ENCODE data around the gene FAM114A1.

The FAM114A1 gene

DNA sequence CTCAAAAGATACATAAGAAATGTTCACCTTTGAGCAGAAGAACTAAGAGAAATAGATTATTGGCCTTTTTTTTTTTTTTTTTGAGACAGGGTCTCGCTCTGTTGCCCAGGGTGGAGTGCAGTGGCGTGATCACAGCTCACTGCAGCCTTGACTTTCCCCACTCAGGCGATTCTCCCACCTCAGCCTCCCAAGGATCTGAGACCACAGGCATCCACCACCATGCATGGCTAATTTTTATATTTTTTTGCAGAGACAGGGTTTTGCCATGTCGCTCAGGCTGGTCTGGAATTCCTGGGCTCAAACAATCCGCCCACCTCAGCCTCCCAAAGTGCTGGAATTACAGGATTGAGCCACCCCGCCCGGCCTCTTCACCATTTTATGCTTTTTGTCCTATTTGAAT is 8.1 kb upstream of the FAM114A1 start:
- no peak for DNase-seq (ENCODE audit: low spot score)

DNA sequence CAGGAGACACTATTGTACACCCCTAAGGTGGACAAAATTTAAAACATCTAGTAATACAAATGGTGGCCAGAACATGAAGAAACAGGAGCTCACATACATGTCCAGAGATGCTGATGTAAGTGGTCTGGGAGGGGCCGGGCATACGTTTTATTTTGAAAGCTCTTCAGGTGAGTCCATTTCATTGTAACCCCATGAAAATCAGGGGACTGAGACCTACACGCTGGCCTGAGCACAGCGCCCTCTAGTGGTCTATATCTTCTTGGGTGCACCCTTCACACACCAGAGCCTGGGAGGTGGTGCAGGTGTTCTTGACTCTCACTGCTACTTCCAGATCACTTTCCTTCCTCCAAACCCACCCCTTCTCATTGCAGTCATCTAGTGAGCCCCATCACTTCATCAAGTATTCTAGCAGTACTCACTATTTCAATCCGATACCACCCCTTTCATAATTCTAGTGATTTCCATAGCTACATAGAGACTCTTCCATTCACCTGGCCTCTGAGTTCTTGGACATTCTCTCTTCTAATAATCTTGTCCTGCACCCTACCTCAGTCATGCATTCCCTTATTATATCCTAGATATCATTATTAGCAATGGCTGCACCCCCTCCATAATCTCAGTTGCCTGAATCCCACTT is 6.7 kb upstream of the FAM114A1 start:
- peak; percentile 71 for DNase-seq (ENCODE audit: low spot score)

DNA sequence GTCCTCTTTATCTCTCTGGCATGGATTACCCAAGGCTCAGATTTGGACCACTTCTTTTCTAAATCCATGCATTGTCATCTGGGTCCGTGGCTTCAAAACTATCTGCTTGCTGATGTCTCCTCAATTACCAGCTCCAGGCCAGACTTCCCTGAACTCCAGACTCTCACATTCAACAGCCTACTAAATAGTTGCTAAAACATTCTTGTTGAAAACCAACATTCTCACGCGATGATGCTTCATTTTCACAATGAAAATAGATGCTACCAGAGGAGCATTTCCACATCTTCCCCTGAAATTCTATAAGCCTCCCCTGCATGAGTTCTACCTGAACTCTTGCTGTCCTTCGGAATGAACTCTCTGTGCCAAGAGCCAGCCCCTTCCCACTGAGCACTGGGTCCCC is 5.8 kb upstream of the FAM114A1 start:
- DNase-seq (ENCODE audit: low spot score) = no peak

DNA sequence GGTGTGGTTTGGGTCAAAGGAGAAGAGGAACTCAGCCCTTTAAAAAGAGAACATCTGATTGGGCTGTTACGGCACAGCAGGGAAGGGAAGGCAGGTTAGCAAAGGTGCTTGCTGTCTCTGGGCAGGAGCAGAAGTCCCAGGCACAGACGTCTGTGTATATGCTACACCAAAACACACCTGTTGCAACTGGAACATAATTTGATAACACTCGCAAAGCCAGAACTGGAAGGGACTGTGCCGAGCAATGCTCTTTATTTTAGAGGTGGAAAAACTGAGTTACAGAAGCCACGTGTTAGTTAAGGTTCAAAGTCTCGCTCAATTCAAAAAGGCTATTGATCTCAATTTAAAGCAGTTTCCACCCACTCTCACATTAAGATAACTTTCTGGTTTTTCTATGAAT is 2.2 kb upstream of the FAM114A1 start:
- no peak for DNase-seq (ENCODE audit: low spot score)

DNA sequence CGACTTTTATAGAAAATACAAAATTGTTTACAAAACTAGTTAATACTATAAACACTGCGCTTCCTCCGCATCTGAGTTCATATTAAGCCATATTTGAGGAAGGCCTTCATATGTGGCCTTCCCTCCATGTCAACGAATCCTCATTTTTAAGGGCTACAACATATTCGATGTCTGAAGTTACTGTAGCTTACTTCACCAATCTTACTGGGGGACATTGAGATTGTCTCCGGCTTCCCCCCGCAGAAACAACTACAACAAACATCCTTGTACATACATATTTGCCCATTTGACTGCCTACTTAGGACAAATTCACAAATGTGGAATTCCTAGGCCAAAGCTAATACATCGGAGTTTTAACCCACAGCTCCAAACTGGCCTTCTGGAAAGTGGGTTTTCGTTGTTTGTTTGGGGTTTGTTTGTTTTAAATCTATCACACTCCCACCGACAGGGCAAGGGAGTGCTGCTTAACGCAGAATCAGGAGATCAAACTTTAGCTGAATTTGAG is 581 bp upstream of the FAM114A1 start:
- DNase-seq (ENCODE audit: low spot score) = no peak

DNA sequence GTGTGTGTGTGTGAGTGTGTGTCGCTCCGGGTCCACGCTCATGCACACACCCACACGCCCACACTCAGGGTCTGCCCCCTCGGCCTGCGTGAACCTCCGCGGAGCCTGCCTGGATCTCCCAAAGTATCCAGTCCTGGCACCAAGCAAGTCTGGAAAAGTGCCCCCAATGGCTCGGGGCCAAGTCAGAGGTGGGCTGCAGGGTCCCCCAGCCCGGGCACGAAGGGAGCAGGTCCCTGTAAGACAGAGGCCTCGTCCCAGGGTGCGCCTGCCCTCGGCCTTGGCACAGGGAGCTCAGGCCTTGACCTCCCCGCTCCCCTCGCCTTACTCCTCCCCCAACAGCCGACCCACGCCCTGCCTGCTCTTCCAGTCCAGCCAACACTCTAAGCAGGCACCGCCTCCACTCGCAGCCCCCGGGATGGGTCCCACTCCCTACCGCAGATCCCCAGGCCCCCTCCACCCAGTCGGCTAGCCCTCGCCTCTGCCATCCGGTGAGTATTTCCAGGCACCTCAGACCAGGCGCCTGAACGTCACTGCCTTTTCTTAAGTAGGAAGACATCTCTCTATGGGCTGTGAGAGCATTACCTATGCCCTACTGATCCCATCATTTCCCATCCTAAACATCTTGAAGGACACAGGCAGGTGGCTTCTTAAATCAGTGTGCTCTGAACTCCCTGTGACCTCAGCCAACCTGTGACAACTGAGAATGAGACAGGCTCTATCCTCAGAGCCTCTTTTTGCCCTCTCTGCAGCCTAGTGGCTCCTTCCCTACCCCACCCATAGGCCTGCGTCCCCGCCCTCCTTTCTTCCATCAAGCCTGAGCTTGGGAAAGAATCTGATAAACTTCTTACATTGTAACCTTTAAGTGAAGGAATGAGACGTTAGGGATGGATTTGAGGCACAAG is 704 bp downstream of the FAM114A1 start:
- no peak for DNase-seq (ENCODE audit: low spot score)

DNA sequence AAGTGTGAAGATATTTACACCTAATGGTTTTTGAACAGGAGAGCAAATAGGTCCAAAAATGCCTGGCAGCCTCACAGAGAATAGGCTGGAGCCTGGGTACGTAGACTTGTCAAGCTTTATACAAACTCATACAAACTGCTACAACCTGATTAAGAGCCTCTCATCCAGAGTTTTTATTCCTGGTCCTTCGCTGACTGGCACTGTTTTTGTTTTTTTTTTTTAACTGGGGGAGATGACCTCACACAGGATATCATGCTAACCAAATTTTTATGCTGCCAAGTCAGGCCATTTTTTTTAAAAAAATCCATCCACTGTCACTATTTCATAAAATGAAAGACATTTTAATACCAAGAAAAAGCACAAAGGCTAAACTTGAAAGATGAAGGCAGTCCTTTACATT is 1.9 kb downstream of the FAM114A1 start:
- DNase-seq (ENCODE audit: low spot score) = no peak

DNA sequence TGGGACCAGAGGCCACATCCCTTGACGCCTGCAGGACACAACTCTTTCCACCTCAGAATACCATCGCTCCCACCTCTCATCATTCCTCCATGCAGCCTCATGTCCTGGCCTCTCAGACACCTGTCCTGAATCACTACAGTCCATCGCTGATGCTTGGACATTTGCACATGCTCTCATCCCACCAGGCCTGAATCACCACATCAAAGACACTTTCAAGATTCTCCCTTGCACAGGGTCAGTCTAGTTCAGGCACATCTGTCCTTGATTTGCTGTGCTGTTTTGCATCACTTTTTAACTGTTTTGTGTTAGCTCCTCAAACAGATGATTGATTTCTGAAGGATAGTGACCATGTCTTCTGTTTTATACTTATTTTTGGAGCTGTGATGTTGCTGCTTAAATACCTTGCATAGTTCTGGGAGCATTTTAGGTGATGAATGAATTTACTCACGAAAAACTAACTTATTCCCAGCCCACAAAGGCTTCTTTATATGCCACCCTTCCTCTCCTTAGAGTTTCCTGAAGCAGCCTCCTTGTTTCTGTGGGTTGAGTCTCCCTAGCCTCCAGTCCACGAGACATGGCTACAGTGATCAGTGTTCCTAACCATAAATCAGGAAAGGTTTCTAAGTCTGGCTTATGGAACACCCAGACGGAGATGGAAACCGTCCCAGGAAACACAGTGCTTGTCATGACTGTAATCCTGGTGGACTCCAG is 2.6 kb downstream of the FAM114A1 start:
- no peak for DNase-seq (ENCODE audit: low spot score)

DNA sequence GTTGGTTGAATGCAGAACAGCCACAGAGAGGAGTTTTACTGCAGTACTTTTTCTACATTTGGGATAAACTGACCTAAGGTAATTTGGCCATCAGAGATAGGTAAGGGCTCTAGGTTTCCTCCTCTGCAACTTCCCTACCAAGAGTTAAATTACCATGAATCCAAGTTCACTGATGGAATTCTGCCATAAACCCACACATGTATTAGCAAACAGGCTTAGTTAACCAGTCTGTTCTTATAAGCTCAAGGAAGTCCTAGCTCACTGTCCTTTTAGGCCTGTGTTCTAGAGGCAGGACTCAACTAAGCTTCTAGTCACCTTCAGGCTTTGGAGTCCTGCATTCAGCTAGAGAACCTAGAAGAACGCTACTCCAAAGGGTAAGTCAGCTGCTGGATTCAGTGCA is 4.0 kb downstream of the FAM114A1 start:
- no peak for DNase-seq (ENCODE audit: low spot score)

DNA sequence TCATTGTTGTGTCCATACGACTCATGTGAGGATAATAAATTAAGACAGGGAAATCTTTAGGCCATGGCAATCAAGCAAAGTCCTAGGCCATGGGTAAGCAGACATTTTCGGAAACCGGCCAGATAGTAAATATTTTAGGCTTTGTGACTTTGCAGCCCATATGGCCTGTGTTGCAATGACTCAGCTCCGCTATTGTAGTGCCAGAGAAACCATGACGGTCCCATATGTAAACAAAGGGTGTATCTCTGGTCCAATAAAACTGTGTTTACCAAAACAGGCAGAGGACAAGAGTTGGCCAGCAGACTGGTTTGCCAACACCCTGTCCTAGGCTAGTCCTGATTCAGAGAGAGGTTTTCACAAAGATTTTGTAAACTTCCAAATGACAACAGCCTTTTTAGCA is 5.0 kb downstream of the FAM114A1 start:
- no peak for DNase-seq (ENCODE audit: low spot score)

DNA sequence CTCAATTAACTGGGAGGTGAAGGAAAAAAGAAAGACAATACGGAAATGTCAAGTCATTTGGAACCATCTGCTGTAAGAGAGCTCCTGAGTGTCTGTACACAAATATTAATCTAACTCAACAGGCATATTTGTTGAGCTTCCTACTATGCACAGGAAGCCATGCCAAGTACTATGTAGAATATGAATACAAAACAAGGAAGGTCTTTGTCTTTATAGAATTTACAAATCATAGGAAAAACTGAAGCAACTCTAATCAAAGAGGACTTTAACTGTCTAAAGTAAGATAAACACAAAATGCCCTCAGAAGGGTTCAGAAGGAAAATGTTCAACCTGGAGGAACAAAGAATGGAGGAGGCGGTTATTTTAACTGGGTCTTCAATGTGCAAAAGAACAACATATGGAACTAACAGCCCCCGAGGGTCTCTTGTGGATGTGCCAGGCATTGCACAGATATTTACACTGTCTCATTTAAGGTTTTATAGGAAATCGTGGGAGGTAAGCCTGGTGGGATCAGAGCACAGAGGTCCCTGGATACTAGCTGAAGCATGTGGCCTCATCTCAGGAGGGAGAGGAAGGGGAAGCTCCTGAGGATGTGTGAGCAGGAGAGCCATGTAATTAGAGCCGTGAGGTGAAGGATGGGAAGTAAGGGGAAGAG is 5.8 kb downstream of the FAM114A1 start:
- DNase-seq (ENCODE audit: low spot score) = no peak

DNA sequence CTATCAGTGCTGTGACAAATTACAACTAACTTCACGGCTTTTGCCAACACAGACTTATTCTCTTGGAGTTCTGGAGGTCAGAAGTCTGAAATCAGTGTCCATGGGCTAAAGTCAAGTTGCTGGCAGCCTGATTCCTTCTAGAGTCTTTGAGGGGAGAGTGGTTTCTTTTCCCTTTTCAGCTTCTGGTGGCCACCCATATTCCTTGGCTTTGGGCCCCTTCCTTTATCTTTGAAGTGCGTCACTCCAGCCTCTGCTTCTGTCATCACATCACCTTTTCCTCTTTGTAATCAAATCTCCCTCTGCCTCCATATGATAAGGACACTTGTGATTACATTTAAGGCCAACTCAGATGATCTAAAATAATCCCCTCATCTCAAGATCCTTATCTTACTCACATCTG is 9.0 kb downstream of the FAM114A1 start:
- DNase-seq (ENCODE audit: low spot score) = no peak

DNA sequence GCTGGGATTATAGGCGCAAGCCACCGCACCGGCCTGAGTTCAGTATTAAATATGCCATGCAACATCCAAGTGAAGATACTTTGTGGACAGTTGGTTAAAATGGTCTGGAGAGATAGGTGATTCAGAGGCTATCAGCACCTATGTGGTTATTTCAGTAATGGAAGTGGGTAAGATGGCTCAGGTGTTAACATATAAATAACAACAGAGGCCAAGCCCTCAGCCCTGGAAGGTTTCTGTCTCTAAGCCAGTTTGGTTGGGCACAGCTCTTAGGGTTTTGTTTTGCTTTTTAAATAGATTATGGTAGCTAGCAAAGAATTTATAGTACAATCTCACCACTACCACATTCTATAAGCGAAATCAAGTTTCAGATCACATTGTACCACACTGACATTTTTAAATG is 16.6 kb downstream of the FAM114A1 start:
- no peak for DNase-seq (ENCODE audit: low spot score)

DNA sequence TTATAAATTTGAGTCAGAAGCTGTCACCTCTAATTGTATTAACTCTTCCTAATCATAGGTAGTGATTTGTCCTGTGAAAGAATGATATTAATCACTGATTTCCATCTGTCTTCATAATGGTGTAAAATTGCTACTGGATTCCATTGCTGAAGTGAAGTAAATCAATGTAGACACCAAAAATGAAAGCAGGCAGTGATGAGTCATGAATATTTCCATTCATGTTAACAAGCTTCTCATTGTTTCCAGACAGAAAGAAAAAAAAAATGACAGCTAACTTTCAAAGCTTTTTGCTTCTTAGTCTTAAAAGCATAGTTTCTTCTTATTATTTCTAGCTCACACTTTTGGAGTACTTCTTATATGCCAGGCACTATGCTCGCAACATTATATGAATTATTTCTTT is 21.5 kb downstream of the FAM114A1 start:
- peak; percentile 35 for DNase-seq (ENCODE audit: low spot score)

DNA sequence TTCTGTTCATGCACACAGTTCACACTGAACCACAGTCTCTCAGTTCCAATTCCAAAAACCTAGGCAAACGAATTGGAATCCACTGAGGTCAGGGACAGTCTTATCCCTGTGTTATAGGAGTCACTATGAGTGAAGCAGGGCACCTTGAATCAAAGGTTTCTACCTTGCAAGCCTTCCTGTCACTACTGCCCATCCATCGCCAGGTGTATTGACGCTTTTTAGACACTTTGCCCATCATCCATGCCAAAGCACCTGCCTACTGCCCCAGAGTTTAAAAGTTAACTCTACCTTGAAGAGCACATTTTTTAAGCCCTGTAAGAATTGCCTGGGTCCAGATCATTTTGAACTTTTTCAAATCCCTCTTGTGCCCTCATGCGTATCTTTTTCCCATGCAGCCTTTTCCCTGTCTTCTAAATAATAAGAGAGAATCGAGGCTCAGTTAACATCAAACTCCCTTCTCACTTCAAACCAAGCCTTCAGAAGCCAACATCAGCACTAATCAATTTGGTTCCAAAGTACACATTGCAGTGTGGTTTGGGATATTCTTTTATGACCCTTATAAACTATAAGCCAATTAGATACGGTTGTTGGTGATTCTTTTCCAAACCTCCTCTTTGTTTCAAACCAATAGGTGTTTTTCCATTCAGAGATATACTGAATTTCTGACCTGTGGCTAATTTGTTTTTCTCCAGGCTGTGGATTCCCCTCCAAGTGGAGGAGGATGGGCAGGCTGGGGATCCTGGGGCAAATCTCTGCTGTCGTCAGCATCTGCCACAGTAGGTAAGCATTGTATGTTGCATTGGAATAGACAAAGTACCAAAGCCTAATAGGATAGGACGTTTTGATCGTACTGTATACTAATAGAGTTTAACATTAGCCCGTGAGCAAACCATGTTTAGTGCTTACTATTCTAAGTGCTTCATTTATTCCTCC is 23.7 kb downstream of the FAM114A1 start:
- no peak for DNase-seq (ENCODE audit: low spot score)

DNA sequence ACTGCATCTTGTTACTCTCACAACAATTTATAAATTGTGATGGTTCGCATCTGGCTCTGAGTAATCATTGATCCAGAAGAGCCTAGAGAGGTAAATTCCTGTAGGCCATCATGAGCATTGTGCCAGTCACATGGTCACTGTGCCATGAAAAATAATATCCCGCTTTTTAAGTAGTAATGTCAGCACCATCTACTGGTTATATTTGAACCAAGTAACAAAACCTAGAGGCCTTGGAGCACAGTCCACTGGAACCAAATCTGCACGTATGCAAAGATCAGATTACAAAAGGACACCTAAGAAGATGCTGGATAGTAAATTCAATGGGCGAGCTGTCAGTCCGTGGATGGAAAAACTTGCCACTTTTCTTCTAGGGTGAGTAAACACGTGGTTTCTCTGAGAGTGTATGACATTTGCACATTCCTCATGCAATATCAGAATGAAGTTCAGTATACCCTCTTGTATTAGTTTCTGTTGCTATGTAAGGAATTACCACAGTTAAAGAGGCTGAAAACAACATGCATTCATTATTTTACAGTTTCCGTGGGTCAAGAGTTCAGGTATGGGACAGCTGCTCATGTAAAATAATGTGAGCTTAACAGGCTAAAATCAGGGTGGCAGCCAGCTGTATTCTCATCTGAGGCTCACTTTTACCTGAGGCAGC is 26.8 kb downstream of the FAM114A1 start:
- DNase-seq (ENCODE audit: low spot score) = no peak

DNA sequence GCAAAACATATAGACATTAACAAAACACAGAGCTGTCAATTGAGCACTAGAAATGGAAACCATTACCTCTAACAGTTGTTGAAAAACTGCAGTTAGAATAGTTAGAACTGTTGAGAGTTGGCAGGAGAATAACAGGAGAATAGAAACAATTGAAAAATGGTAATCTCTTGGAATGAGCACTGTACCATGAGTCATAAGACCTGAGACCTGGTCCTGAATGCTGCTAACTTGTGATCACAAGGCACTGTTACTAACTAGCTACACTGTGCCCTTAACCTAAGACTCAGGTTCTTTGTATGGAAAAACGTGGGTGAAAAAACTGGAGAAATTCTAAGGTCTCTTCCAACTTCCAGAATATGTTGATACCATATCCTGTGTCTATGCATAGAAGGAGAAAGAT is 29.3 kb downstream of the FAM114A1 start:
- no peak for DNase-seq (ENCODE audit: low spot score)

DNA sequence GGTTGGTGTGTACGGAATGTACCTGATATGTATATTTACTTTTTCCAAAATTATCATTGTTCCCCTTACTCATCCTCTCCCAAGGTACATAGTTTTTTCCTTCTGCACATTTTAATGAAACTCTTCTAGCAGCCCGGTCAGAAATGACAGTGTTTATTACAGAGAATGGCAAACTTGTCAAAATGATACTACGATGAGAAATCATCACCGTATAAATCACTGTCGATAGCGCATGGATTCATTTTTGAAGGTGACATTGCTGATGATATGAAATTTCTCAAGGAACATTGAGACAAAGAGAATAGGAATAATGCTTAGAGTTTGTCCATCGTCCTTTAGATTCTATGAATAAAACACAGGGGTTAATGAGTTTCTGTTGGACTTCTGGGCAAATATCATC is 30.6 kb downstream of the FAM114A1 start:
- no peak for DNase-seq (ENCODE audit: low spot score)

DNA sequence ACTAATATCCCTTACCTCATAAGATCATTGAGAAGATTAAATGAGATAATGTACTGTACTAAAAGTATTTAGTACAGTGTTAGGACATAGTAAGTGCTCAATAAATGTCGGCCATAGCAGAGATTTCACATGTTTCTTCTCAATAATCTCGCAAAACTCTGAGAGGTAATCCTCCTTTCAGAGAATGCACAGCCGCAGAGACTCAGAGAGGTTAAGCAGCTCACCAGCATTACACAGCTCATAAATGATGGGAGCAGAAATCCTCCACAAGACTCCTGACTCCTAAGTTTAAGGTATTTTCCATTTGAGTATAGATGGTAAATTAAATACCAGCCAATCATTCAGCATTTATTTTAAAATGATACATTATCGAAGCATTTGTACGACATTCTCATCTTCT is 34.6 kb downstream of the FAM114A1 start:
- no peak for DNase-seq (ENCODE audit: low spot score)

DNA sequence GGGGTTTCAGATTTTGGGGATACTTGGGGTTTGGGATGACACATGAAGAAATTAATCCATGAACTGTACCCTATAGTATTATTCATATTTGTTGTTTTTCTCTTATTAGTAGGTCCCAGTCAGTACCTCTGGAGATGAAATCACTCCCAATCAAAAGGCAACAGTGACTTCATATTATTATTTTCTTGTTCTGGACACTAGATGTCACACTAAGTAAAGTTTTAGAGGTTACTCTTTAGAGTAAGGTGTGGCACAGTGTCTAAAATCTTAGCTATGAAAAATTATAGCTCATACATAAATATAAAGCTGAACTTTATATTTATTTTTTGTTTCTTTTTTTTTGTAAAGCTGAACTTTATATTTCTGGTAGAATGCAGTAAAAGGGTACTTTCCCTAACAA is 35.1 kb downstream of the FAM114A1 start:
- peak; percentile 55 for DNase-seq (ENCODE audit: low spot score)
